Esophagus squamous epithelium (tissue), 5 donors: ENCODE measurements around the gene CEP95. TPM values are rescaled to one million over a fixed set of nuclear protein-coding genes. Genes with fewer than 3 reads are reported as not detected.

ENCODE experiments used
- DNase-seq: peaks from one replicate; lab custom pipeline; 2025; lab: John Stamatoyannopoulos, UW
- H3K27ac ChIP-seq, 4 donors: fragments of 200-600 bp; sonication (generic); one replicate each; pipeline ENCODE4 v1.5.1; 2016 to 2019; ENCODE audit warnings: mild to moderate bottlenecking in 1 of 4
- H3K27me3 ChIP-seq, 4 donors: fragments of 200-600 bp; sonication (generic); 1 replicate in 3 of 4; 2 replicates in 1 of 4; pipeline versions ENCODE4 v1.5.1 to v1.6.0; 2017 to 2021; ENCODE audit warnings: antibody characterized with exemption in 1 of 4
- H3K36me3 ChIP-seq, 3 donors: fragments of 200-600 bp; sonication (generic); one replicate each; pipeline ENCODE4 v1.5.1; 2016 to 2019
- H3K4me1 ChIP-seq, 3 donors: fragments of 200-600 bp; sonication (generic); one replicate each; pipeline ENCODE4 v1.5.1; 2017 to 2019
- H3K4me3 ChIP-seq, 4 donors: fragments of 200-600 bp; sonication (generic); 1 replicate in 3 of 4; 2 replicates in 1 of 4; pipeline ENCODE4 v1.5.1; 2016 to 2019; ENCODE audit warnings: mild to moderate bottlenecking in 2 of 4, moderate library complexity in 1 of 4
- H3K9me3 ChIP-seq, 3 donors: fragments of 200-600 bp; sonication (generic); one replicate each; pipeline ENCODE4 v1.5.1; 2016 to 2019
- POLR2A ChIP-seq, 4 donors: fragments of 450-650 bp; IDR thresholded peaks; one replicate each; pipeline ENCODE4 v1.6.1; 2017; ENCODE audit warnings: antibody characterized with exemption in 4 of 4, mild to moderate bottlenecking in 4 of 4, moderate library complexity in 3 of 4
- WGBS, 2 donors: methylation state at CpG; one replicate each; pipeline ENCODE4 v1.1.5; 2018; 5-methylcytosine and 5-hydroxymethylcytosine counted together
- intact Hi-C: fragments of 100-400 bp; cut with DNase I; formaldehyde crosslinking; loops from one replicate; pipeline ENCODE4 v1.15.0; 2022
- total RNA-seq, 4 donors: library from RNA; depleted of rRNA; stranded (reverse); fragments of >200 nt; gene quantifications; one replicate each; pipeline ENCODE4 v1.1.0, GENCODE V29; 2016
- TF ChIP-seq, protein P1 (sequence below), 6 experiments: fragments of 450-650 bp in 4 of 6; fragments of 200-600 bp in 2 of 6; sonication (generic) in 2 of 6; IDR thresholded peaks; one replicate each; pipeline ENCODE4 v1.5.1; 2016 to 2019; ENCODE audit warnings: antibody characterized with exemption in 6 of 6, mild to moderate bottlenecking in 4 of 6, moderate library complexity in 4 of 6
- donor health status: DM: yes; HTN: yes; CAD: no.

CEP95 gene
- total RNA-seq, 4 donors from 2014 or later: 10.3 to 44.1 (median 23.6) TPM

- Histone ChIP-seq H3K4me3 (no peak overlapping the region), H3K9me3 (no peaks in the 10 kb centered on the region), H3K4me1 (no peaks in the 10 kb centered on the region), H3K36me3 (peaks cover 0 to 94% (median 12%) of the 10 kb centered on the region in 3 donors), H3K27me3 (no peaks in the 10 kb centered on the region), H3K27ac (no peak overlapping the region)
- WGBS, 2 donors: 93 to 94% methylated on average over 2 of the region's 2 CpGs
- intact Hi-C loops: no loop called here
- TF ChIP-seq, protein P1, sequence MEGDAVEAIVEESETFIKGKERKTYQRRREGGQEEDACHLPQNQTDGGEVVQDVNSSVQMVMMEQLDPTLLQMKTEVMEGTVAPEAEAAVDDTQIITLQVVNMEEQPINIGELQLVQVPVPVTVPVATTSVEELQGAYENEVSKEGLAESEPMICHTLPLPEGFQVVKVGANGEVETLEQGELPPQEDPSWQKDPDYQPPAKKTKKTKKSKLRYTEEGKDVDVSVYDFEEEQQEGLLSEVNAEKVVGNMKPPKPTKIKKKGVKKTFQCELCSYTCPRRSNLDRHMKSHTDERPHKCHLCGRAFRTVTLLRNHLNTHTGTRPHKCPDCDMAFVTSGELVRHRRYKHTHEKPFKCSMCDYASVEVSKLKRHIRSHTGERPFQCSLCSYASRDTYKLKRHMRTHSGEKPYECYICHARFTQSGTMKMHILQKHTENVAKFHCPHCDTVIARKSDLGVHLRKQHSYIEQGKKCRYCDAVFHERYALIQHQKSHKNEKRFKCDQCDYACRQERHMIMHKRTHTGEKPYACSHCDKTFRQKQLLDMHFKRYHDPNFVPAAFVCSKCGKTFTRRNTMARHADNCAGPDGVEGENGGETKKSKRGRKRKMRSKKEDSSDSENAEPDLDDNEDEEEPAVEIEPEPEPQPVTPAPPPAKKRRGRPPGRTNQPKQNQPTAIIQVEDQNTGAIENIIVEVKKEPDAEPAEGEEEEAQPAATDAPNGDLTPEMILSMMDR (IDR thresholded peaks at IDR 0.05): no peak
- TF ChIP-seq POLR2A (IDR thresholded peaks at IDR 0.05): no peak
- no peak for DNase-seq
Measured at GRCh38 chr17:64488301-64488700, 18.5 kb upstream of the CEP95 start.

DNA sequence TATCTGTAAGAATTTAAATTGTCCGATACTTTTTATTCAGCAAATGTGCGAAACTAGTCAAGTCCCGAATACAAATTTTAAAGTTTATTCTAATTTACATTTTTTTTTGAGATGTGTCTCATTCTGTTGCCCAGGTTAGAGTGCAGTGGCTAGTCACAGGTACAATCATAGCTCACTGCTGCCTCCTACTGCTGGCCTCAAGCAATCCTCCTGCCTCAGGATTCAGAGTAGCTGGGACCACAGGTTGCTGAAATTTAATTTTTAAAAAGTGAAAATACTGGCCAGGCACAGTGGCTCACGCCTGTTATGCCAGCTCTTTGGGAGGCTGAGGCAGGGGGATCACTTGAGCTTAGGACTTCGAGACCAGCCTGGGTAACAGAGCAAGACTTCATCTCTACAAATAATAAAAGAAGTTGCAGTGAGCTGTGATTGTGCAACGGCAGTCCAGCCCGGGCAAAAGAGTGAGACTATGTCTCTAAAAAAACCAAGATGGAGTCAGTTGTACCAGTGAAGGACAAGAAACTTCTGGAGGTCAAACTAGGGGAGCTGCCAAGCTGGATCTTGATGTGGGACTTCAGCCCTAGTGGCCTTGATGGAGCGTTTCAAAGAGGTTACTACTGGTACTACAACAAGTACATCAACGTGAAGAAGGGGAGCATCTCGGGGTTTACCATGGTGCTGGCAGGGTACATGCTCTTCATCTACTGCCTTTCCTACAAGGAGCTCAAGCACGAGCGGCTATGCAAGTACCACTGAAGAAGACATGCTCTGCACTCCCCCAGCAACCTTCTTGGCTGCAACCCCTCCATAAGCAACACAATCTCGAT is 15.5 kb upstream of the CEP95 start:
- no peak for TF ChIP-seq POLR2A (IDR thresholded peaks at IDR 0.05)
- TF ChIP-seq, protein P1 (IDR thresholded peaks at IDR 0.05): peak in 5 of 6 experiments; percentile 38 to 73 (median 44)
- no peak overlapping the region for H3K27ac ChIP-seq
- no peaks in the 10 kb centered on the region for H3K9me3 ChIP-seq
- H3K4me3 ChIP-seq: no peak overlapping the region
- H3K4me1 ChIP-seq: peaks cover 0 to 26% (median 18%) of the 10 kb centered on the region in 3 donors
- no peak for DNase-seq
- WGBS, 2 donors: 86 to 87% methylated on average over 13 of the region's 13 CpGs
- intact Hi-C loops: loop anchor here (10.0 kb wide), 1 partner anchor 66 kb away; no protein-coding TSS in a partner anchor
- no peaks in the 10 kb centered on the region for H3K27me3 ChIP-seq
- peaks cover 0 to 68% (median 9%) of the 10 kb centered on the region in 3 donors for H3K36me3 ChIP-seq

DNA sequence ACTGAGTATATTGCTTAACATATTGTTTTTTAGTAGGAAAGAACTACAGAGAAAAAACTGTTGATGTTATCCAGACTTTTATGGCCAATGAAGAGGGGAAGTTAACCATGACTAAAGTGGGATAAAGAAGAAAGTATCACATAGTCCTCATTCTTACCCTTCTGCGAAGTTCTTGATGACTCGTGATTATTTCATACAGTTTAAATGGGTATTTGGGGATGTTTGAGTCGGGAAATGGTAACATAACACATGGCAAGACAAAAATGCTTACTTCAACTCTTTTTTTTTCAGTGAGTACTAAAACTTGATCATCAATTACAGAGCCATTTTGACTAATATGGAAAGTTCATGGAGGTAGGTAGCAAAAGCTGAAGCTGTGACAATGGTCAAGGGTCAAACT is 14.8 kb upstream of the CEP95 start:
- 41 to 46% methylated on average over 3 of the region's 3 CpGs for WGBS, 2 donors
- H3K4me3 ChIP-seq: no peak overlapping the region
- peaks cover 0 to 63% (median 9%) of the 10 kb centered on the region in 3 donors for H3K36me3 ChIP-seq
- H3K27me3 ChIP-seq: no peaks in the 10 kb centered on the region
- intact Hi-C loops: loop anchor here (10.0 kb wide), 1 partner anchor 67 kb away; no protein-coding TSS in a partner anchor
- DNase-seq: no peak
- H3K4me1 ChIP-seq: peaks cover 0 to 30% (median 18%) of the 10 kb centered on the region in 3 donors
- no peak overlapping the region for H3K27ac ChIP-seq
- TF ChIP-seq, protein P1 (IDR thresholded peaks at IDR 0.05): no peak
- TF ChIP-seq POLR2A (IDR thresholded peaks at IDR 0.05): no peak
- H3K9me3 ChIP-seq: no peaks in the 10 kb centered on the region

- WGBS, 2 donors: 56 to 68% methylated on average over 6 of the region's 6 CpGs
- no peak overlapping the region for H3K27ac ChIP-seq
- H3K36me3 ChIP-seq: peaks cover 0 to 60% (median 9%) of the 10 kb centered on the region in 3 donors
- TF ChIP-seq, protein P1 (IDR thresholded peaks at IDR 0.05): peak; percentile 33 to 66 (median 58)
- no peak for TF ChIP-seq POLR2A (IDR thresholded peaks at IDR 0.05)
- H3K4me1 ChIP-seq: peaks cover 4 to 36% (median 23%) of the 10 kb centered on the region in 3 donors
- no peaks in the 10 kb centered on the region for H3K9me3 ChIP-seq
- no peaks in the 10 kb centered on the region for H3K27me3 ChIP-seq
- no peak for DNase-seq
- H3K4me3 ChIP-seq: no peak overlapping the region
- intact Hi-C loops: loop anchor here (10.0 kb wide), 1 partner anchor 68 kb away; no protein-coding TSS in a partner anchor
Measured at GRCh38 chr17:64492481-64493109, 14.2 kb upstream of the CEP95 start.
